ENCODE data around the gene MAP1B.

Gene MAP1B

DNA sequence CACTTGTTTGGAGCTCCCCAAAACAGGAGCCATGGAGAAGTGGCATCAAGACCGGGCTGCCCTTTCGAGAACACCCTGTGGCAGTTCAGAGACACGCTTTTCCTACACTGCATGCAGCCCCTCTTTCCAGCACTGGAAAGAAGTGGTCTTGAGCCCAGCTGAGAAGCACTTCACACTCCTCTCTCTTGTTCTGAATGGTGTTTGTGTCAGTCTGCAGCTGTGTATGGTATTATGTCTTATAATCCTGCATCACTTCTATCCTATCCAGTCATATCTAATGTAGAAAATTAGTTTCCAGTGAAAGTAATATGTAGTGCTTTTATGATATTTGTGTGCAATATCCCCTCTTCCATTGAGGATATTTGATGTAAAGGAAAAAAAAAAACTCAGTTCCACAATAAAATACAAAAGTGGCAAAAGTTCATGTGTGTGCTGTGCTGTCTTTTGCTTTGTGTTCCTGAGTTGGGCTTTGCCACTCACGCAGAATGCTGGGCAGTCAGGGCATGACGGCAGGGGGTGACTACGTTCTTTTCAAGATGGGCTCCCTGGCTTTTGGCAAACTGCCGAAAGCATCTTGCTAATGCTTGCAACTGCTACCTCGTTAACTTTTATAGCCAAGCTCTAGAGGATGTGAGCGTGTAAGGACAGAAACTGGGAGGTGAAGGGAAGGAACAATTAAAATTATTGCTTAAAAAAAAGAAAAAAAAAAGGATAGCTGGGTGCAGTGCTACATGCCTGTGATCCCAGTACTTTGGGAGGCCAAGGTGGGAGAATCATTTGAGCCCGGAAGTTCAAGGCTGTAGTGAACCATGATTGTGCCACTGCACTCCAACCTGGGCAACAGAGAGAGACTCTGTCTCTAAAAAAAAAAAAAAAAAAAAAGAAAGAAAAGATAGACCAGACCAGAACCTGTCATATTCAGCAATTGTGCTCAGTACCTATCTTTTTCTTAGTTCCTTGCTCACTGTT, 102.2 kb downstream of the MAP1B start:
- Histone ChIP-seq H3K36me3 (ENCODE audit: insufficient read depth, low read length) (no peaks in the 10 kb centered on the region), H3K4me2 (ENCODE audit: insufficient read depth, low read length) (no peak overlapping the region), H3K9me3 (ENCODE audit: insufficient read depth, low read length, severe bottlenecking) (no peaks in the 10 kb centered on the region), H4K20me1 (ENCODE audit: insufficient read depth, low read length) (no peaks in the 10 kb centered on the region), H3K9ac (ENCODE audit: low read depth, low read length) (no peak overlapping the region), H3K4me3 (ENCODE audit: low read depth in 1 of 2, low read length in 2 of 2) (no peak overlapping the region), H3K79me2 (ENCODE audit: insufficient read depth, low read length) (no peaks in the 10 kb centered on the region), H2AFZ (ENCODE audit: low read depth, low read length) (no peak overlapping the region), H3K27me3 (ENCODE audit: insufficient read depth, low read length, poor library complexity) (no peaks in the 10 kb centered on the region), H3K27ac (ENCODE audit: low read length) (no peak overlapping the region), H3K4me1 (ENCODE audit: insufficient read depth, low read length) (no peaks in the 10 kb centered on the region)
- ATAC-seq (ENCODE audit: insufficient read depth, low read depth) (no peak), DNase-seq (no peak)
- TF ChIP-seq EZH2 (IDR thresholded peaks at IDR 0.05; ENCODE audit: borderline replicate concordance, low read depth, low read length, severe bottlenecking), result no peak
- no peak for TF ChIP-seq CTCF (IDR thresholded peaks at IDR 0.05; ENCODE audit: borderline replicate concordance, extremely low read depth, low read length, poor library complexity, severe bottlenecking)

GRCh38 chr5:72210888-72211678, 103.8 kb downstream of the MAP1B start:
- TF ChIP-seq EZH2 (IDR thresholded peaks at IDR 0.05; ENCODE audit: borderline replicate concordance, low read depth, low read length, severe bottlenecking), result no peak
- TF ChIP-seq CTCF (IDR thresholded peaks at IDR 0.05; ENCODE audit: borderline replicate concordance, extremely low read depth, low read length, poor library complexity, severe bottlenecking), result no peak
- DNase-seq, result no peak
- no peak overlapping the region for H3K4me2 ChIP-seq (ENCODE audit: insufficient read depth, low read length)
- H3K36me3 ChIP-seq (ENCODE audit: insufficient read depth, low read length), result peaks cover 4% of the 10 kb centered on the region; the same call in 1 of the 2 replicates
- H3K27me3 ChIP-seq (ENCODE audit: insufficient read depth, low read length, poor library complexity), result no peaks in the 10 kb centered on the region
- no peak overlapping the region for H2AFZ ChIP-seq (ENCODE audit: low read depth, low read length)
- no peaks in the 10 kb centered on the region for H3K79me2 ChIP-seq (ENCODE audit: insufficient read depth, low read length)
- H4K20me1 ChIP-seq (ENCODE audit: insufficient read depth, low read length), result no peaks in the 10 kb centered on the region
- H3K27ac ChIP-seq (ENCODE audit: low read length), result no peak overlapping the region
- no peak for ATAC-seq (ENCODE audit: insufficient read depth, low read depth)
- H3K9ac ChIP-seq (ENCODE audit: low read depth, low read length), result no peak overlapping the region
- no peaks in the 10 kb centered on the region for H3K4me1 ChIP-seq (ENCODE audit: insufficient read depth, low read length)
- H3K4me3 ChIP-seq (ENCODE audit: low read depth in 1 of 2, low read length in 2 of 2), result no peak overlapping the region
- H3K9me3 ChIP-seq (ENCODE audit: insufficient read depth, low read length, severe bottlenecking), result no peaks in the 10 kb centered on the region

- TF ChIP-seq EZH2 (IDR thresholded peaks at IDR 0.05; ENCODE audit: borderline replicate concordance, low read depth, low read length, severe bottlenecking) (no peak), CTCF (IDR thresholded peaks at IDR 0.05; ENCODE audit: borderline replicate concordance, extremely low read depth, low read length, poor library complexity, severe bottlenecking) (no peak)
- Histone ChIP-seq H3K4me3 (ENCODE audit: low read depth in 1 of 2, low read length in 2 of 2) (no peak overlapping the region), H3K9me3 (ENCODE audit: insufficient read depth, low read length, severe bottlenecking) (no peaks in the 10 kb centered on the region), H3K36me3 (ENCODE audit: insufficient read depth, low read length) (peaks cover 10% of the 10 kb centered on the region; the same call in 1 of the 2 replicates), H3K4me1 (ENCODE audit: insufficient read depth, low read length) (no peaks in the 10 kb centered on the region), H4K20me1 (ENCODE audit: insufficient read depth, low read length) (no peaks in the 10 kb centered on the region), H3K27me3 (ENCODE audit: insufficient read depth, low read length, poor library complexity) (no peaks in the 10 kb centered on the region), H3K4me2 (ENCODE audit: insufficient read depth, low read length) (no peak overlapping the region), H3K79me2 (ENCODE audit: insufficient read depth, low read length) (no peaks in the 10 kb centered on the region), H2AFZ (ENCODE audit: low read depth, low read length) (no peak overlapping the region), H3K9ac (ENCODE audit: low read depth, low read length) (no peak overlapping the region), H3K27ac (ENCODE audit: low read length) (no peak overlapping the region)
- ATAC-seq (ENCODE audit: insufficient read depth, low read depth) (no peak), DNase-seq (no peak)
Measured at GRCh38 chr5:72212171-72212570, 104.9 kb downstream of the MAP1B start.
